Kidney glomerular epithelial cell (primary cell): ENCODE measurements around the gene KLC3.

Experiments
- DNase-seq: peaks from one replicate; lab custom pipeline; 2025; lab: John Stamatoyannopoulos, UW

Gene KLC3

GRCh38 chr19:45376045-45376724 lies 35.6 kb downstream of the KLC3 start:
- peak; percentile 93 for DNase-seq

DNA sequence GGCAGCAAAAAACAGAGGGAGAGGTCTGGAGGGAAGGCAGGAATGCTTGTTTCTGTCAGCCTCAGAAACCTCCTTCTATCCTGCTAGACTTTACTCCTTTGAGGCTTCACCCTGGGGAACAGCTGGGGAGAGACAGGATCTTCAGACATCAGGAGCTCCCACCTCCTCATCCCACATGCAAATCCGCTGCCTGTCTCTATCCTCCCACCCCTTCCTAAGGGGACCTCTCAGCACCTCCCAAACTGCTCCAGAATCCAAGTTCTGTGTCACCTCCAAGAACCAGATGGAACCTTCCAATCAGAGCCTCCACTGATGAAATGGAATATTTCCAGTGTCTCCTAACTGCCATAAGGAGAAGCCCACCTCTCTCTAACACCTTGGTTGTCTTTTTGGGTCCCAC lies 39.6 kb downstream of the KLC3 start:
- no peak for DNase-seq

DNA sequence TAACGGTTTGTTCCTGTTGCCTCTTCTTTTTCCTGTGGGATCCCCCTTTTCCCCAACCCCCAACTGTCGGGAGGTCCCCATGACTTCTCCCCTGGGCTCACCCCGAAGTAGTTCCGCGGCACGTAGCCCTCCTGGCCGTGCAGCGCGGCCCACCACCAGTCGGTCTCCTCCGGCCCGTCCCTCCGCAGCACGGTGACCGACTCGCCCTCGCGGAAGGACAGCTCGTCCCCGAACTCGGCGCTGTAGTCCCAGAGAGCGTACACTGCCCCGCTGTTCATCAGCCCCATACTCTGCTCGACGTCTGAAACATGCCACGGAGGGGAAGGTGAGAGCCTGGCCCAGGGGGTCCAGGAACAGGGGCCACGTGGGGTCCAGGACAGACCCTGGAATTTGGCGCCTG lies 41.9 kb downstream of the KLC3 start:
- no peak for DNase-seq

DNA sequence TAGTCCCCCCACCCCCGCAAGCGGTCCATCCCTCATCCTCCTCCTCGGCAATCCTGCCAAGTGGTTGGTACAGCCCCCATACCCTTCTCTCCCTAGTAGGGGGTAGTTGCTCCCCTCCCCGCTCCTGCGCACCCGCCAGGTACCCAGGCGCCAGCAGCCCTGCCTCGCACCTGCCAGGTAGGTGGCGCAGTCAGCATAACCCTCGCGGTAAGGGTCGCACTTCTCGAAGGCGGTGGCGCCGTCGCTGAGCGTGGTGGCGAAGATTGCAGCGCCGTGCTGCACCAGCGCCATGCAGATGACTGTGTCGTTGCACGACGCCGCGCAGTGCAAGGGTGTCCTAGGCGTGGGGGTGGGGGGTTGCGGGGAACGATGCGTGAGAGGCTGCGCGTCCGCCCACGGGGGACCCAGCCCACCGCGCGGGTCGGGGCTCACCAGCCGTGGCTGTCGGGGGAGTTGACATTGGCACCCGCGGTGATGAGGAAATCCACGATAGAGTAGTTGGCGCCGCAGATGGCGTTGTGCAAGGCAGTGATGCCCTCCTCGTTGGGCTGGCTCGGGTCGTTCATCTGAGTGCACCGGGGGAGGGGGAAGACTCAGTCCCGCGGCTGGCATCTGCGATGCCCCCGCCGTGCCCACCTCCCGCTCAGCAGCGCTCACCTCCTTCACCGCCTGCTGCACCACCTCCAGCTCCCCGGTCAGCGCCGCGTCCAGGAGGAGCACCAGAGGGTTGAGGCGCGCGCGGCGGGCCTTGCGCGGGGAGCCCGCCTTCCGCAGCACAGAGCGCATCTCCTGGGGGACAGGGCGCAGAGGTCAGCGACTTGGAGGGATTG lies 45.1 kb downstream of the KLC3 start:
- DNase-seq: no peak

DNA sequence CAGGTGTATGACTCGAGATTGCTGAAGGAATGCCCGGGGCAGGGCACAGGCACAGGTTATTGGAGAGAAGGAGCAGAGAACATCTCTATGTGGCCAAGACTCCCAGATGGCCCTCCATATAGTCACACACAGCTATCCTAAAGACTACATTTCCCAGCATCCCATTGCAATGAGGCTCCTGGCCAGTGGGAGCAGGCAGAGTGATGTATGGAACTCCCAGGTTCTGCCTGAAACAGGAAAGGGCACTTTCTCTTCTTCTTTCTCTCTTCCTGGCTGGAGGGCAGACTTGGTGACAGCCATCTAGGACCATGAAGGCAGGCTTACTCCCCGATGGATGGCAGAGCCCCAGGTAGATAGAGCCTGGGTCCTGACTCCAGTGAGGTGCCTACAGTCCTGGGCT lies 50.8 kb downstream of the KLC3 start:
- no peak for DNase-seq

- DNase-seq: no peak
These were observed 51.5 kb downstream of the KLC3 start for GRCh38 chr19:45391871-45392665.

- DNase-seq: no peak
These were observed 55.5 kb downstream of the KLC3 start for GRCh38 chr19:45395821-45396617.

DNA sequence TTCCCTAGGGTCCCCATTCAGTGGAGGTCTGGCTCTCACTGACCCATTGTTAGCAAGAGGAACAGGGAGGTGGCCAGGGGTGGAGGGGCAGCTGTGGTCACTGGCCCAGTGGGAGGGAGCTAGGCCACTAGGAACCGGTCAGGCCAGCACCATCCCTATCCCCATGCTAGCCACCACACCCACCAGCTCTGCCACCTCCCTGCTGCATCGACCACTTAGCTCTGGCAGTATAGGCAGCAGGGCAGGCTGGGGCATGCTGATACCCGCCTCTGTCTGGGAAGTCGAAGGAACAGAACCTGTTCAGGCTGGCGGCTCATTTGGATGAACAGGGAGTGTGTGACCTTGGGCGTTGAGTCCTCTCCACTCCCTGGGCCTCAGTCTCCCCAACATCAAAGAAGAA lies 59.6 kb downstream of the KLC3 start:
- DNase-seq: no peak
